OCI-LY3 (cell line): ENCODE results near the gene C1orf105.

ENCODE experiments used
- CTCF ChIP-seq: fragments of 200-600, 300-600 bp; sonication (generic); IDR thresholded peaks from 2 replicates; pipeline ENCODE4 v1.5.1; 2014; ENCODE audit warnings: antibody characterized with exemption, low read length, low read depth
- EZH2phosphoT487 ChIP-seq: fragments of 200-600 bp; shearing (Covaris generic); IDR thresholded peaks from 2 replicates; pipeline ENCODE4 v1.6.1; 2018; ENCODE audit warnings: antibody characterized with exemption, mixed run types, low read depth

- TF ChIP-seq CTCF (no peak), EZH2phosphoT487 (no peak)
Measured at GRCh38 chr1:172455451-172455850, 35.0 kb downstream of the C1orf105 start.
